ENCODE results near the gene CNTD1.

DNA sequence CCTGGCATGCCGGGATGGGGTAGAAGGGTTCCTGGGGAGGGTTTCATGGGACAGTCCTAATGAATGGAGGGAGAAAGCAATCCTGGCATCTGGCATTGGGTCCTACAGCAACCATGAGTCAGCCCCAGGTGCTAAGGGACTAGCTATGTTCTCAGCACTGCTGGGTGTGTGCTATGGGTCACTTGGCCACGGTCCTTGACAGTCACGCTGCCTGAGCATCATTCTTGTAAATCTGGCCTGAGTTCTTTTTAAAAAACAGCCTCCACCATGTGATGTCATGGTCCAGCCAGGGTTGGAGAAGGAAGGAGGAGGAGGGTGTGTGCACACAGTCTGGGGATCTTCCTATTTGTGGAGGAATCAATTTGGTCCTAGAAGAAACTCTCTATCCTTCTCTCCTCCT lies 43.9 kb upstream of the CNTD1 start:
- TF ChIP-seq SIN3A (IDR thresholded peaks at IDR 0.05; ENCODE audit: borderline replicate concordance, insufficient read depth, low read length) (no peak), TAF1 (IDR thresholded peaks at IDR 0.05; ENCODE audit: borderline replicate concordance, insufficient read depth, low read length) (no peak), POLR2AphosphoS5 (IDR thresholded peaks at IDR 0.05; ENCODE audit: low read depth, low read length) (no peak), FOXP2 (optimal IDR thresholded peaks at IDR 0.05; ENCODE audit: borderline replicate concordance, extremely low read depth, extremely low read length, insufficient read depth) (no peak)
- TF ChIP-seq, protein P1, sequence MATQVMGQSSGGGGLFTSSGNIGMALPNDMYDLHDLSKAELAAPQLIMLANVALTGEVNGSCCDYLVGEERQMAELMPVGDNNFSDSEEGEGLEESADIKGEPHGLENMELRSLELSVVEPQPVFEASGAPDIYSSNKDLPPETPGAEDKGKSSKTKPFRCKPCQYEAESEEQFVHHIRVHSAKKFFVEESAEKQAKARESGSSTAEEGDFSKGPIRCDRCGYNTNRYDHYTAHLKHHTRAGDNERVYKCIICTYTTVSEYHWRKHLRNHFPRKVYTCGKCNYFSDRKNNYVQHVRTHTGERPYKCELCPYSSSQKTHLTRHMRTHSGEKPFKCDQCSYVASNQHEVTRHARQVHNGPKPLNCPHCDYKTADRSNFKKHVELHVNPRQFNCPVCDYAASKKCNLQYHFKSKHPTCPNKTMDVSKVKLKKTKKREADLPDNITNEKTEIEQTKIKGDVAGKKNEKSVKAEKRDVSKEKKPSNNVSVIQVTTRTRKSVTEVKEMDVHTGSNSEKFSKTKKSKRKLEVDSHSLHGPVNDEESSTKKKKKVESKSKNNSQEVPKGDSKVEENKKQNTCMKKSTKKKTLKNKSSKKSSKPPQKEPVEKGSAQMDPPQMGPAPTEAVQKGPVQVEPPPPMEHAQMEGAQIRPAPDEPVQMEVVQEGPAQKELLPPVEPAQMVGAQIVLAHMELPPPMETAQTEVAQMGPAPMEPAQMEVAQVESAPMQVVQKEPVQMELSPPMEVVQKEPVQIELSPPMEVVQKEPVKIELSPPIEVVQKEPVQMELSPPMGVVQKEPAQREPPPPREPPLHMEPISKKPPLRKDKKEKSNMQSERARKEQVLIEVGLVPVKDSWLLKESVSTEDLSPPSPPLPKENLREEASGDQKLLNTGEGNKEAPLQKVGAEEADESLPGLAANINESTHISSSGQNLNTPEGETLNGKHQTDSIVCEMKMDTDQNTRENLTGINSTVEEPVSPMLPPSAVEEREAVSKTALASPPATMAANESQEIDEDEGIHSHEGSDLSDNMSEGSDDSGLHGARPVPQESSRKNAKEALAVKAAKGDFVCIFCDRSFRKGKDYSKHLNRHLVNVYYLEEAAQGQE (IDR thresholded peaks at IDR 0.05; ENCODE audit: insufficient read depth in 1 of 2, low read depth in 2 of 2, low read length in 2 of 2): no peak
